HL-60/S4 treated with retinoic acid at 250 ng/mL for 4 days and 3 days (cell line): ENCODE results near the gene FXYD3.

Experiments used
- in situ Hi-C: fragments of 300-500 bp; cut with MboI; formaldehyde crosslinking; loops from 2 replicates; pipeline ENCODE4 v1.7.0; 2022; ENCODE audit warnings: low sequenced_read_pairs

The FXYD3 gene

GRCh38 chr19:35105411-35106290 lies 10.0 kb upstream of the FXYD3 start:
- in situ Hi-C loops, result no loop called here

GRCh38 chr19:35106291-35106583 lies 9.4 kb upstream of the FXYD3 start:
- in situ Hi-C loops, result no loop called here

- in situ Hi-C loops, result no loop called here
Measured at GRCh38 chr19:35106898-35107541, 8.6 kb upstream of the FXYD3 start.

GRCh38 chr19:35107545-35107944 lies 8.1 kb upstream of the FXYD3 start:
- in situ Hi-C loops, result no loop called here

GRCh38 chr19:35108730-35109129 lies 6.9 kb upstream of the FXYD3 start:
- in situ Hi-C loops, result no loop called here

GRCh38 chr19:35109395-35110112 lies 6.1 kb upstream of the FXYD3 start:
- in situ Hi-C loops, result no loop called here

GRCh38 chr19:35110974-35111373 lies 4.6 kb upstream of the FXYD3 start:
- in situ Hi-C loops, result no loop called here

GRCh38 chr19:35112995-35113688 lies 2.5 kb upstream of the FXYD3 start:
- in situ Hi-C loops, result no loop called here

- in situ Hi-C loops, result no loop called here
Measured at GRCh38 chr19:35114353-35115176, 1.1 kb upstream of the FXYD3 start.

- in situ Hi-C loops, result no loop called here
Measured at GRCh38 chr19:35116072-35116801, 614 bp downstream of the FXYD3 start.

GRCh38 chr19:35117116-35117515 lies 1.5 kb downstream of the FXYD3 start:
- in situ Hi-C loops, result no loop called here

GRCh38 chr19:35117799-35118198 lies 2.2 kb downstream of the FXYD3 start:
- in situ Hi-C loops, result no loop called here

GRCh38 chr19:35118268-35119020 lies 2.8 kb downstream of the FXYD3 start:
- in situ Hi-C loops, result no loop called here

- in situ Hi-C loops, result no loop called here
Measured at GRCh38 chr19:35119091-35119490, 3.5 kb downstream of the FXYD3 start.

- in situ Hi-C loops, result loop anchor here (10.0 kb wide), 1 partner anchor 145 kb away; no protein-coding TSS in a partner anchor
Measured at GRCh38 chr19:35119578-35120155, 4.0 kb downstream of the FXYD3 start.

- in situ Hi-C loops, result loop anchor here (10.0 kb wide), 1 partner anchor 146 kb away; no protein-coding TSS in a partner anchor
Measured at GRCh38 chr19:35120492-35120891, 4.9 kb downstream of the FXYD3 start.

GRCh38 chr19:35120898-35121297 lies 5.3 kb downstream of the FXYD3 start:
- in situ Hi-C loops, result loop anchor here (10.0 kb wide), 1 partner anchor 146 kb away; no protein-coding TSS in a partner anchor
